IMR-90 (cell line): Measurements from ENCODE around the gene MMAB. TPM values are rescaled to one million over a fixed set of nuclear protein-coding genes. Genes with fewer than 3 reads are reported as not detected.

Experiments
- ATAC-seq: fragments of 200-7000 bp; cut with Tn5 transposase; 2 replicates; pipeline ENCODE4 v1.9.1; 2020; ENCODE audit warnings: low read depth, mild to moderate bottlenecking, moderate library complexity
- BruUV-seq: library from RNA; stranded (reverse); fragments of 400-500 nt; replicated peaks from 2 replicates; lab custom pipeline; 2021; lab: Mats Ljungman, UMichigan
- CTCF ChIA-PET: fragments of 300-600 bp; formaldehyde crosslinking; extraction: SDS; loops from one replicate; lab custom pipeline; 2021; ENCODE audit warnings: antibody characterized with exemption; lab: Yijun Ruan, JAX
- POLR2A ChIA-PET: fragments of 300-600 bp; sonication (Branson Sonifier 250); formaldehyde crosslinking; loops from one replicate; lab custom pipeline; 2022; ENCODE audit warnings: antibody characterized with exemption; ENCODE audit not compliant: unreplicated experiment; lab: Charles Lee
- DNase-seq: peaks from one replicate; pipeline ENCODE4 v3.0.0; 2013
- H2AFZ ChIP-seq: replicated peaks from 2 replicates; pipeline ENCODE3; 2013; ENCODE audit warnings: low read length, mild to moderate bottlenecking; ENCODE audit not compliant: poor library complexity
- H2AK5ac ChIP-seq: 2 replicates; pipeline ENCODE4 v1.6.1; 2013; ENCODE audit warnings: low read depth, low read length, inconsistent platforms
- H2AK9ac ChIP-seq: replicated peaks from 2 replicates; pipeline ENCODE3; 2013; ENCODE audit warnings: mild to moderate bottlenecking, low read depth, low read length, moderate library complexity; ENCODE audit not compliant: poor library complexity
- H2BK120ac ChIP-seq: 2 replicates; pipeline ENCODE4 v1.6.1; 2013; ENCODE audit warnings: low read depth, low read length, inconsistent platforms
- H2BK15ac ChIP-seq: 3 replicates; pipeline ENCODE4 v1.6.1; 2013; ENCODE audit warnings: low read depth, low read length, inconsistent platforms
- H2BK20ac ChIP-seq: 2 replicates; pipeline ENCODE4 v1.6.1; 2013; ENCODE audit warnings: low read depth, mild to moderate bottlenecking, inconsistent platforms, low read length, moderate library complexity
- H2BK5ac ChIP-seq: 2 replicates; pipeline ENCODE4 v1.6.1; 2013; ENCODE audit warnings: mild to moderate bottlenecking, low read depth, low read length, inconsistent platforms; ENCODE audit not compliant: poor library complexity, severe bottlenecking
- H3K14ac ChIP-seq: replicated peaks from 2 replicates; pipeline ENCODE4 v1.6.1; 2013; ENCODE audit warnings: low read depth, low read length, inconsistent platforms
- H3K18ac ChIP-seq: 2 replicates; pipeline ENCODE4 v1.6.1; 2013; ENCODE audit warnings: low read depth, low read length, control low read depth
- H3K23ac ChIP-seq: 2 replicates; pipeline ENCODE4 v1.6.1; 2013; ENCODE audit warnings: low read depth, low read length, inconsistent platforms
- H3K27ac ChIP-seq: 2 replicates; pipeline ENCODE4 v1.5.1; 2013; ENCODE audit warnings: mild to moderate bottlenecking, control low read depth, low read length; ENCODE audit not compliant: insufficient read depth
- H3K27me3 ChIP-seq: 2 replicates; pipeline ENCODE4 v1.6.1; 2013; ENCODE audit warnings: low read length; ENCODE audit not compliant: control insufficient read depth, insufficient read depth
- H3K36me3 ChIP-seq: 2 replicates; pipeline ENCODE4 v1.6.1; 2013; ENCODE audit warnings: low read length, mixed read lengths; ENCODE audit not compliant: control insufficient read depth, insufficient read depth
- H3K4ac ChIP-seq: 2 replicates; pipeline ENCODE4 v1.6.1; 2013; ENCODE audit warnings: low read depth, low read length, inconsistent platforms
- H3K4me1 ChIP-seq: 2 replicates; pipeline ENCODE4 v1.6.1; 2013; ENCODE audit warnings: low read length, mixed read lengths; ENCODE audit not compliant: control insufficient read depth, insufficient read depth
- H3K4me2 ChIP-seq: 2 replicates; pipeline ENCODE4 v1.6.1; 2013; ENCODE audit warnings: low read depth, mild to moderate bottlenecking, control low read depth, low read length, moderate library complexity
- H3K4me3 ChIP-seq: 2 replicates; pipeline ENCODE4 v1.5.1; 2013; ENCODE audit warnings: low read depth, mild to moderate bottlenecking, control low read depth, low read length, moderate library complexity; ENCODE audit not compliant: insufficient read depth
- H3K56ac ChIP-seq: 2 replicates; pipeline ENCODE4 v1.6.1; 2013; ENCODE audit warnings: low read length, inconsistent platforms; ENCODE audit not compliant: insufficient read depth; ENCODE audit errors: extremely low read depth
- H3K79me1 ChIP-seq, 2 experiments: 2 replicates each; pipeline ENCODE4 v1.6.1; 2013; ENCODE audit warnings: low read length in 2 of 2, inconsistent platforms in 1 of 2, low read depth in 1 of 2
- H3K9ac ChIP-seq: 2 replicates; pipeline ENCODE4 v1.6.1; 2013; ENCODE audit warnings: low read depth, low read length, control low read depth
- H3K9me1 ChIP-seq: 2 replicates; pipeline ENCODE4 v1.6.1; 2013; ENCODE audit warnings: low read length, inconsistent platforms; ENCODE audit not compliant: insufficient read depth
- H3K9me3 ChIP-seq: 2 replicates; pipeline ENCODE4 v1.6.1; 2013; ENCODE audit warnings: low read length; ENCODE audit not compliant: control insufficient read depth, insufficient read depth
- H4K20me1 ChIP-seq: 2 replicates; pipeline ENCODE4 v1.6.1; 2013; ENCODE audit warnings: low read length, inconsistent platforms; ENCODE audit not compliant: insufficient read depth
- H4K5ac ChIP-seq: 2 replicates; pipeline ENCODE4 v1.6.1; 2013; ENCODE audit warnings: mild to moderate bottlenecking, low read depth, low read length, control low read depth
- H4K8ac ChIP-seq, 2 experiments: 2 replicates each; pipeline ENCODE4 v1.6.1; 2013; ENCODE audit warnings: low read depth in 2 of 2, low read length in 2 of 2, control low read depth in 1 of 2, inconsistent platforms in 1 of 2
- H4K91ac ChIP-seq: 2 replicates; pipeline ENCODE4 v1.6.1; 2013; ENCODE audit warnings: low read depth, low read length, inconsistent platforms; ENCODE audit not compliant: insufficient read depth
- CEBPB ChIP-seq: IDR thresholded peaks from 2 replicates; pipeline ENCODE4 v1.6.1; 2012; ENCODE audit warnings: low read depth, low read length, improper control_type of control experiment
- MAFK ChIP-seq: IDR thresholded peaks from 2 replicates; pipeline ENCODE4 v1.6.1; 2012; ENCODE audit warnings: low read depth, low read length, improper control_type of control experiment
- POLR2A ChIP-seq: IDR thresholded peaks from 2 replicates; pipeline ENCODE4 v1.6.1; 2012; ENCODE audit warnings: mild to moderate bottlenecking, low read depth, low read length
- SMC3 ChIP-seq: fragments of 150-350 bp; IDR thresholded peaks from 2 replicates; pipeline ENCODE4 v1.6.1; 2016; ENCODE audit warnings: low read depth, mild to moderate bottlenecking, antibody characterized with exemption, low read length, moderate library complexity
- WGBS, 2 experiments: methylation state at CpG; one replicate each; pipeline versions ENCODE4 v1.1.5 to v1.1.7; 2013; ENCODE audit warnings: missing lambda C conversion rate in 2 of 2; ENCODE audit not compliant: insufficient read length in 1 of 2; ENCODE audit errors: extremely low coverage in 2 of 2; 5-methylcytosine and 5-hydroxymethylcytosine counted together
- dilution Hi-C: fragments of 300-500 bp; cut with HindIII; formaldehyde crosslinking; loops from one replicate; pipeline ENCODE4 v1.14.3; 2018; ENCODE audit warnings: low sequenced_read_pairs; ENCODE audit not compliant: unreplicated experiment
- in situ Hi-C: fragments of 300-500 bp; cut with MboI; formaldehyde crosslinking; loops from 3 replicates; pipeline ENCODE4 v1.14.3; 2019; ENCODE audit warnings: low sequenced_read_pairs, inconsistent platforms, mixed read lengths
- intact Hi-C: fragments of 100-400 bp; cut with micrococcal nuclease; formaldehyde crosslinking; loops from 2 replicates; pipeline ENCODE4 v1.10.0; 2022
- polyA plus RNA-seq, 3 experiments: library from polyadenylated mRNA; depleted of rRNA; stranded (reverse); fragments of >200 nt; gene quantifications; 2 replicates each; pipeline ENCODE4 v1.2.3, GENCODE V29; 2012; ENCODE audit warnings: low replicate concordance in 1 of 3
- total RNA-seq: library from RNA; depleted of rRNA; stranded (reverse); fragments of >200 nt; gene quantifications from 2 replicates; pipeline ENCODE4 v1.2.3, GENCODE V29; 2012
- TF ChIP-seq, protein P1 (sequence below): conservative IDR thresholded peaks from 2 replicates; pipeline ENCODE4 v1.5.1; 2012; ENCODE audit warnings: mild to moderate bottlenecking, low read depth, low read length, improper control_type of control experiment

The MMAB gene
- total and polyA plus RNA-seq, 2 of the 4 experiments (the other 2 are of a cell fraction) = 16.5 to 16.9 TPM

DNA sequence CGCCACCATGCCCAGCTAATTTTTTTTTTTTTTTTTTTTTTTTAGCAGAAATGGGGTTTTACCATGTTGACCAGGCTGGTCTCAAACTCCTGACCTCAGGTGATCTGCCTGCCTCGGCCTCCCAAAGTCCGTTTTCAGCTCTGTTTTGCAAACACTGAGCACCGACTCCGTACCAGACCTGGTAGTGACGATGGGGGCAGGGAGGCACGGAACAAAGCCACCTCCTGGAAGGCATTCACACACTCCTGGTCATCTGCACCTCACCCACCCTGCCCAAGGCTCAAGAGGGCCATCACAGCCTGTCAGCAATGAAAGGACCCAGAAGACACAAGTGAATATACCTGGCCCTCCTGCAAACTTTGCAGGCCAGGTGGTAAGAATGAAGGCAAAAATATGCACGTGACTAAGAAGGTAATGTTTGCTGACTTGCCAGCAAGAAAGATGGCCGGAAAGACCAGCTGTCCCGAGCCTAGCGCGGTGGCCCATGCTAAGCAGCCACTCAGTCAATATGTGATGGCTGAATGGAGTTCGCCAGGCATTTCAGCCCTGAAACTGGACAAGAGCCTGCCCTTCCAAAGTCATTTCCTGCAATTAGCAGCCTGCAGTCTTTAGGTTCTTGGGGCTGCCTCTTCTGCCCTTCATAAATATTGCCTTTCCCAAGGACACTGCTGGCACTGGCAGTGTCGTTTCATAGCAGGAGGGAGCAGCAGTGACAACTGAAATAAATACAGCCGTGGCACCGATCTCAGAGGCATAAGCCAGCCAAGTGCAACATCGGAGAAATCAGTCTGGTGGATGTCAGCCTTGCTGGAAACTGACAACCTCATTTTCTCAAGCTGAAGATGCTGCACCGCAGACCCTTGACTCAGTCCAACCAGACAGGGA lies 17.6 kb downstream of the MMAB start:
- in situ Hi-C loops (no loop called here), intact Hi-C loops (no loop called here), dilution Hi-C loops (no loop called here)
- Histone ChIP-seq H2BK120ac (no peak overlapping the region), H3K79me1 (no peaks in the 10 kb centered on the region), H2BK20ac (no peak overlapping the region), H4K5ac (no peak overlapping the region), H3K9me1 (no peaks in the 10 kb centered on the region), H2AK9ac (no peak overlapping the region), H4K91ac (no peak overlapping the region), H3K23ac (no peak overlapping the region), H3K36me3 (no peaks in the 10 kb centered on the region), H3K56ac (no peak overlapping the region), H2BK5ac (no peak overlapping the region), H3K9me3 (no peaks in the 10 kb centered on the region), H3K9ac (no peak overlapping the region), H3K14ac (no peak overlapping the region), H3K27ac (no peak overlapping the region), H3K4me1 (no peaks in the 10 kb centered on the region), H3K4ac (no peak overlapping the region), H2BK15ac (no peak overlapping the region), H2AK5ac (no peak overlapping the region), H2AFZ (peak overlapping the region; percentile 13), H3K18ac (no peak overlapping the region), H4K8ac (no peak overlapping the region), H3K27me3 (peaks cover 22% of the 10 kb centered on the region), H3K4me2 (no peak overlapping the region), H3K4me3 (no peak overlapping the region), H4K20me1 (no peaks in the 10 kb centered on the region)
- WGBS, 2 experiments = 39% methylated on average over 5 of the region's 18 CpGs; no CpG with 5 or more reads in 1 of the 2 experiments
- ATAC-seq (no peak), DNase-seq (no peak)
- no peak for TF ChIP-seq MAFK
- no peak for TF ChIP-seq POLR2A
- TF ChIP-seq SMC3 = no peak
- TF ChIP-seq, protein P1, sequence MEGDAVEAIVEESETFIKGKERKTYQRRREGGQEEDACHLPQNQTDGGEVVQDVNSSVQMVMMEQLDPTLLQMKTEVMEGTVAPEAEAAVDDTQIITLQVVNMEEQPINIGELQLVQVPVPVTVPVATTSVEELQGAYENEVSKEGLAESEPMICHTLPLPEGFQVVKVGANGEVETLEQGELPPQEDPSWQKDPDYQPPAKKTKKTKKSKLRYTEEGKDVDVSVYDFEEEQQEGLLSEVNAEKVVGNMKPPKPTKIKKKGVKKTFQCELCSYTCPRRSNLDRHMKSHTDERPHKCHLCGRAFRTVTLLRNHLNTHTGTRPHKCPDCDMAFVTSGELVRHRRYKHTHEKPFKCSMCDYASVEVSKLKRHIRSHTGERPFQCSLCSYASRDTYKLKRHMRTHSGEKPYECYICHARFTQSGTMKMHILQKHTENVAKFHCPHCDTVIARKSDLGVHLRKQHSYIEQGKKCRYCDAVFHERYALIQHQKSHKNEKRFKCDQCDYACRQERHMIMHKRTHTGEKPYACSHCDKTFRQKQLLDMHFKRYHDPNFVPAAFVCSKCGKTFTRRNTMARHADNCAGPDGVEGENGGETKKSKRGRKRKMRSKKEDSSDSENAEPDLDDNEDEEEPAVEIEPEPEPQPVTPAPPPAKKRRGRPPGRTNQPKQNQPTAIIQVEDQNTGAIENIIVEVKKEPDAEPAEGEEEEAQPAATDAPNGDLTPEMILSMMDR = no peak
- TF ChIP-seq CEBPB = no peak
- ChIA-PET POLR2A (no interaction called here), CTCF (no interaction called here)
- no TSS peak for BruUV-seq
